GM23248 (cell line): ENCODE results near the gene GRIA1. TPM values are rescaled to one million over a fixed set of nuclear protein-coding genes. Genes with fewer than 3 reads are reported as not detected.
A peak's percentile ranks its signal among the peaks of the same experiment; 100 is the strongest.

Experiments used
- DNase-seq: peaks from one replicate; pipeline ENCODE4 v3.0.0-alpha.2; 2015
- H2AFZ ChIP-seq: fragments of 200-600 bp; sonication (generic); 2 replicates; pipeline ENCODE4 v1.6.1; 2016; ENCODE audit warnings: antibody characterized with exemption
- H3F3A ChIP-seq: fragments of 200-600 bp; sonication (generic); 2 replicates; pipeline ENCODE4 v1.6.1; 2016; ENCODE audit warnings: mild to moderate bottlenecking, antibody characterized with exemption, mixed run types; ENCODE audit not compliant: insufficient read depth
- H3K27ac ChIP-seq: fragments of 200-600 bp; sonication (generic); 2 replicates; pipeline ENCODE4 v1.5.1; 2016; ENCODE audit warnings: mild to moderate bottlenecking
- H3K27me3 ChIP-seq: fragments of 200-600 bp; sonication (generic); replicated peaks from 2 replicates; pipeline ENCODE4 v1.6.1; 2016; ENCODE audit warnings: mild to moderate bottlenecking; ENCODE audit not compliant: insufficient read depth
- H3K36me3 ChIP-seq: fragments of 200-600 bp; sonication (generic); 2 replicates; pipeline ENCODE4 v1.6.1; 2016; ENCODE audit warnings: low read depth, mild to moderate bottlenecking
- H3K4me1 ChIP-seq: fragments of 200-600 bp; sonication (generic); 2 replicates; pipeline ENCODE4 v1.6.1; 2016; ENCODE audit warnings: mild to moderate bottlenecking; ENCODE audit not compliant: insufficient read depth
- H3K4me2 ChIP-seq: fragments of 200-600 bp; sonication (generic); one replicate; pipeline ENCODE4 v1.6.1; 2016; ENCODE audit warnings: mild to moderate bottlenecking; ENCODE audit not compliant: unreplicated experiment
- H3K4me3 ChIP-seq: fragments of 200-600 bp; sonication (generic); 2 replicates; pipeline ENCODE4 v1.5.1; 2016; ENCODE audit warnings: mild to moderate bottlenecking
- H3K79me2 ChIP-seq: fragments of 200-600 bp; sonication (generic); 2 replicates; pipeline ENCODE4 v1.6.1; 2016; ENCODE audit warnings: mild to moderate bottlenecking; ENCODE audit not compliant: insufficient read depth
- H3K9ac ChIP-seq: fragments of 200-600 bp; sonication (generic); 2 replicates; pipeline ENCODE4 v1.6.1; 2016; ENCODE audit warnings: mild to moderate bottlenecking
- H3K9me2 ChIP-seq: fragments of 200-600 bp; sonication (generic); 2 replicates; pipeline ENCODE4 v1.6.1; 2016; ENCODE audit warnings: mixed run types, mild to moderate bottlenecking, moderate library complexity; ENCODE audit not compliant: insufficient read depth
- H3K9me3 ChIP-seq: fragments of 200-600 bp; sonication (generic); one replicate; pipeline ENCODE4 v1.6.1; 2017; ENCODE audit warnings: low read depth
- H4K20me1 ChIP-seq: fragments of 200-600 bp; sonication (generic); 2 replicates; pipeline ENCODE4 v1.6.0; 2016; ENCODE audit not compliant: insufficient read depth
- EZH2 ChIP-seq: fragments of 200-600 bp; sonication (generic); IDR thresholded peaks from 2 replicates; pipeline ENCODE4 v1.6.1; 2018; ENCODE audit warnings: antibody characterized with exemption, mild to moderate bottlenecking; ENCODE audit not compliant: insufficient read depth, poor library complexity, severe bottlenecking
- EZH2phosphoT487 ChIP-seq: fragments of 200-600 bp; sonication (generic); IDR thresholded peaks from 2 replicates; pipeline ENCODE4 v1.6.1; 2018; ENCODE audit warnings: antibody characterized with exemption, moderate library complexity, mild to moderate bottlenecking, low read depth; ENCODE audit not compliant: insufficient read depth
- WGBS, 2 experiments: methylation state at CpG; one replicate each; pipeline ENCODE4 v1.1.6; 2015 to 2017; ENCODE audit warnings: low lambda C conversion rate in 2 of 2, low coverage in 1 of 2; ENCODE audit errors: missing lambda C conversion rate in 2 of 2; 5-methylcytosine and 5-hydroxymethylcytosine counted together
- in situ Hi-C: fragments of 300-500 bp; cut with MboI; formaldehyde crosslinking; loops from 2 replicates; pipeline ENCODE4 v1.15.0; 2020
- polyA plus RNA-seq: library from polyadenylated mRNA; unstranded; fragments of >200 nt; fragmentation: Nextera tagmentation; extraction: Ambion mirVana; gene quantifications from 2 replicates; pipeline ENCODE4 v1.2.1, GENCODE V29; 2016
- total RNA-seq: library from RNA; depleted of rRNA; stranded (reverse); fragments of >200 nt; shearing (Covaris generic); gene quantifications from 2 replicates; pipeline ENCODE4 v1.2.3, GENCODE V29; 2014

The GRIA1 gene
- total and polyA plus RNA-seq, 2 experiments from 2014 or later, result 0.04 to 0.11 TPM

DNA sequence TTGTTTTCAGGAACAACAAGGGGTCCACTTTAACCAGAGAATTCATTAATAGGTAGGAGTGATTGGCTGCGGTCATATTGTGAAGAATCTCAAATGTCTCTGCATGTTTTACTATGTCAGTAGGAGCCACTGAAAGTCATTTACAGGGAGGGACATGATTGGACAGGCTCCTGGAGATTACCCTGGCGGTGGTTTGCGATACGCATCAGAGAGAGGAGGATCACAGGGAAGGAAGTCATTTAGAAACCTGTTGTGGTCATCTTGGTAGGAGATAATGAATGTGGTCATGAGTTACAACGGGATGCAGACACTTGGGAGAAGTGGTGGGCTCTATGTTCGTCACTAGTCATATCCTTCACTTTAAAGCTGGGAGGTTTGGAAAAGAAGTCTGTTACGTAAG is 285.5 kb downstream of the GRIA1 start:
- Histone ChIP-seq H3K4me3 (no peak overlapping the region), H3K36me3 (no peaks in the 10 kb centered on the region), H3K9ac (no peak overlapping the region), H3K9me3 (no peaks in the 10 kb centered on the region), H3K27me3 (no peaks in the 10 kb centered on the region), H3K4me2 (no peak overlapping the region), H3K27ac (no peak overlapping the region), H2AFZ (no peak overlapping the region), H3F3A (no peaks in the 10 kb centered on the region), H3K4me1 (no peaks in the 10 kb centered on the region), H3K9me2 (no peaks in the 10 kb centered on the region; the same call in 1 of the 2 replicates), H3K79me2 (no peaks in the 10 kb centered on the region), H4K20me1 (no peaks in the 10 kb centered on the region)
- in situ Hi-C loops, result no loop called here
- no peak for TF ChIP-seq EZH2
- TF ChIP-seq EZH2phosphoT487, result no peak
- WGBS, 2 experiments, result 67 to 70% methylated on average over 7 of the region's 7 CpGs
- no peak for DNase-seq

DNA sequence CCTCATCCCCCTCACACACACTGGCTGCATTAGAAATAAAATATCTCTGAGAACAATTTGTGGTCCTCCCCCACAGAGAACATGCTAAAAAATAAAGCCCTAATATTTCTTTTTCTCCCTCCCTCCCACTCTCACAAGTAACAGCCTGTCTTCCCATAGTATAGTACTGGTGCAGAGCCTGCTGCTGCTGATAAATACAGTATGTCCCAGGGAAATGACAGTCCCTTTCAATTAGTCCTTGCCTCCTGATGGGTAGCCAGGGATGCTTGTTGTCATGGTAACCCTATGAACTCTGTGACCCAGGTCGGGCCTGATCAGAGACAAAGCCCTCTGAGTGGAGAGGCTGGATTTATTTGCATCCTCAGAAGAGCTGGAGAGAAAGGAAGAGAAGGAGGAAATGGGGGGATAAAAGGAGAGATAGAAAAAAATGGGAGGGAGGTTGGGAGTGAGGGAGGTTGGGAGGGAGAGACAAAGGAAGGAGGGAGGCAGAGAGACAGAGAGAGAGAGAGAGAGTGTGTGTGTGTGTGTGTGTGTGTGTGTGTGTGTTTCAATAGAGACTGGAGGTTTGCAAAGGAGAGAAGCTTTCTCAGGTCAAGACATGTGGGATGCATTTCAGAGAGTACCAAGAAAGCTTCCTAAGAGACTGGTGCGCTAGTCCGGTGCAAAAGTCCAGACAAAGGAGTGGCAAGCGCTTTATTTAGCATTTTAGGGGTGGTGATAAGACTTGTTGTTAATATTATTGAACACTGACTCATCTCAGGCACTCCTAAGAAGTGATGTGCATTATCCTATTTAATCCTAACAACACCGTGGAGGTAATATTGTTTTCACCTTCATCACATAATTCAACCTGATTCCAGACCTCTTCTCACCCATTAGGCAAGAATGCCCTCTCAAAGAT is 287.5 kb downstream of the GRIA1 start:
- H3K9me3 ChIP-seq, result no peaks in the 10 kb centered on the region
- H3F3A ChIP-seq, result no peaks in the 10 kb centered on the region
- no peak overlapping the region for H3K9ac ChIP-seq
- H3K79me2 ChIP-seq, result no peaks in the 10 kb centered on the region
- 33 to 43% methylated on average over 5 of the region's 5 CpGs for WGBS, 2 experiments
- H3K27me3 ChIP-seq, result no peaks in the 10 kb centered on the region
- no peaks in the 10 kb centered on the region for H3K36me3 ChIP-seq
- DNase-seq, result no peak
- no peak overlapping the region for H2AFZ ChIP-seq
- no peaks in the 10 kb centered on the region for H4K20me1 ChIP-seq
- H3K4me2 ChIP-seq, result no peak overlapping the region
- 0 out of 2 replicates have a peak, but pooled peaks cover 2% of the 10 kb centered on the region for H3K4me1 ChIP-seq
- in situ Hi-C loops, result no loop called here
- no peak overlapping the region for H3K4me3 ChIP-seq
- H3K9me2 ChIP-seq, result no peaks in the 10 kb centered on the region
- H3K27ac ChIP-seq, result no peak overlapping the region
- no peak for TF ChIP-seq EZH2
- TF ChIP-seq EZH2phosphoT487, result no peak

DNA sequence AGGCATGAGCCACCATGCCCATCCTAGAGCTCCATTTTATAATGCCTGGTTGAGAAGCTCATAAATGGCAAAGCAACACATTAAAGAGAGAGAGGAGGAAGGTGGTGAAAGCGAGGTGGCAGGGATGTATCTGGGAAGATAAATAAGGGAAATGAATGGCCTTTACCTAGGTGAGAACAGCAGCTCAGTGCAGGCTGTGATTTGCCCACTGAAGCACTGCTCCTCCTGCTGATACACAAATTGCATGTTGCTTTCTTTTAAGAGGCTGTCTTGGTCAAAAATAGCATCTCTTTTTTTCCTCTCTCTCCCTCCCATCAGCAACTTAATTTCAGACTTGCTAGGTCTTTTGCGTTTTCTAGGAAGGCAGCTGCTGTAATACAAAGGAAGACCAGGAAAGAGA is 289.4 kb downstream of the GRIA1 start:
- Histone ChIP-seq H3K9me2 (no peaks in the 10 kb centered on the region), H3F3A (no peaks in the 10 kb centered on the region), H3K9ac (no peak overlapping the region), H3K36me3 (no peaks in the 10 kb centered on the region), H3K27ac (no peak overlapping the region), H3K27me3 (no peaks in the 10 kb centered on the region), H3K9me3 (no peaks in the 10 kb centered on the region), H4K20me1 (no peaks in the 10 kb centered on the region), H3K4me1 (0 out of 2 replicates have a peak, but pooled peaks cover 6% of the 10 kb centered on the region), H3K79me2 (no peaks in the 10 kb centered on the region), H2AFZ (no peak overlapping the region), H3K4me2 (no peak overlapping the region), H3K4me3 (no peak overlapping the region)
- in situ Hi-C loops, result no loop called here
- DNase-seq, result no peak
- TF ChIP-seq EZH2phosphoT487 (no peak), EZH2 (no peak)
- 43 to 48% methylated on average over 2 of the region's 2 CpGs for WGBS, 2 experiments

DNA sequence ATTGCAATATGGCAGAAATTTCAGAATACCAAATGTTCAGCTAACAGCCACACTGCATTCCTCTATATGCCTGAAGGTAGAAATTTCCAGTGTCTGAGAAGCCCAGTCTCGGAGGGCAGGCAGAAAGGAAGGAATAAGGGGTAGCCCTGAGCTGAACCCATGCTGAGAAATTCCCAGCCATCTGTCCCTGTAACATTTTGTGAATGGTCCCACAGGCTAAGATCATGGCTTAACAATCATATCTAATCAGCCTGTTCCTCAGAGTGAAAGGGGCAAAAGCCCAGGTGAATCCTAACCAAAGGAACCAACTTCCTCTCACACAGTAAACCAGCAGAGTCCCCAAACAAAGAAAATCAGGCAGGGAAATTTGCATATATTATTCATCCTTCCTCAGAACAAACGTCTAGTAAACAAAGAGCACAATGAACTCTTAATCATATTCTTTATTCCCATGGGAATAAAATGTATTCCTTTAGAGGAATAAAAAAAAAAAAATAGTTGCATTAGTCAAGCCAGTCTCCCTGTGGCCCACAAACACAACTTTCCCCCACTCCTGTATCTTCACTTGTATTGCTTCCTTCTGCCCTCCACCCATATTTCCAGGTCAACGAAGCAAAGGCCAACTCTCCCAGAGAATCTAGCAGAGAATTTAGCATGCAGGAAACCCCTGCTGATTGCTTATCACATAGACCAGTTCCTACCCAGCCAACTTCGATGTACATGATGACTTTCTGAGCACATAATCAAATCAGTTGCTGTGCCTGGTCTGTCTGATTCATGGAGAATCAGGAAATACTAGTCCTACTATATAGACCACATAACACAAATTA is 290.6 kb downstream of the GRIA1 start:
- no peak overlapping the region for H3K27ac ChIP-seq
- H3K9me2 ChIP-seq, result no peaks in the 10 kb centered on the region
- no peaks in the 10 kb centered on the region for H3F3A ChIP-seq
- DNase-seq, result peak; percentile 21
- 0 out of 2 replicates have a peak, but pooled peaks cover 6% of the 10 kb centered on the region for H3K4me1 ChIP-seq
- H2AFZ ChIP-seq, result no peak overlapping the region
- H3K4me2 ChIP-seq, result no peak overlapping the region
- WGBS, 2 experiments, result 24 to 29% methylated on average over 4 of the region's 4 CpGs
- no peaks in the 10 kb centered on the region for H3K79me2 ChIP-seq
- no peaks in the 10 kb centered on the region for H3K36me3 ChIP-seq
- H3K9ac ChIP-seq, result no peak overlapping the region
- H4K20me1 ChIP-seq, result no peaks in the 10 kb centered on the region
- no peak for TF ChIP-seq EZH2phosphoT487
- TF ChIP-seq EZH2, result no peak
- H3K27me3 ChIP-seq, result no peaks in the 10 kb centered on the region
- H3K9me3 ChIP-seq, result no peaks in the 10 kb centered on the region
- H3K4me3 ChIP-seq, result no peak overlapping the region
- in situ Hi-C loops, result no loop called here
